GM20000 (cell line): ENCODE measurements around the gene NOL6.
A peak's percentile ranks its signal among the peaks of the same experiment; 100 is the strongest.

ENCODE experiments used
- DNase-seq: peaks from one replicate; pipeline ENCODE4 v3.0.0; 2012; ENCODE audit warnings: low spot score
- CTCF ChIP-seq: IDR thresholded peaks from 2 replicates; pipeline ENCODE4 v1.5.1; 2012; ENCODE audit warnings: mild to moderate bottlenecking, control low read depth; ENCODE audit errors: extremely low read depth, missing control alignments

Gene NOL6

GRCh38 chr9:33419708-33420303 is 53.9 kb downstream of the NOL6 start:
- DNase-seq = no peak
- TF ChIP-seq CTCF = no peak

- no peak for DNase-seq
- no peak for TF ChIP-seq CTCF
Measured at GRCh38 chr9:33418090-33418489, 55.6 kb downstream of the NOL6 start.

GRCh38 chr9:33416996-33417395 is 56.7 kb downstream of the NOL6 start:
- TF ChIP-seq CTCF = no peak
- DNase-seq = no peak

- DNase-seq = peak; percentile 75
Measured at GRCh38 chr9:33415501-33416038, 58.2 kb downstream of the NOL6 start.

GRCh38 chr9:33414889-33415500 is 58.7 kb downstream of the NOL6 start:
- TF ChIP-seq CTCF = no peak
- DNase-seq = no peak

More at GRCh38 chr9:33415501-33416038, 58.2 kb downstream of the NOL6 start:
- peak; percentile 69 for TF ChIP-seq CTCF

GRCh38 chr9:33414268-33414667 is 59.5 kb downstream of the NOL6 start:
- no peak for DNase-seq
- TF ChIP-seq CTCF = no peak
